ENCODE measurements around the gene PALD1. TPM values are rescaled to one million over a fixed set of nuclear protein-coding genes. Genes with fewer than 3 reads are reported as not detected.

Gene PALD1
- total and polyA plus RNA-seq, 9 of the 15 experiments (the other 6 are each of a cell fraction or from before 2014, with no cell fraction given) = 0.03 to 0.29 (median 0.09) TPM; not detected in 2

DNA sequence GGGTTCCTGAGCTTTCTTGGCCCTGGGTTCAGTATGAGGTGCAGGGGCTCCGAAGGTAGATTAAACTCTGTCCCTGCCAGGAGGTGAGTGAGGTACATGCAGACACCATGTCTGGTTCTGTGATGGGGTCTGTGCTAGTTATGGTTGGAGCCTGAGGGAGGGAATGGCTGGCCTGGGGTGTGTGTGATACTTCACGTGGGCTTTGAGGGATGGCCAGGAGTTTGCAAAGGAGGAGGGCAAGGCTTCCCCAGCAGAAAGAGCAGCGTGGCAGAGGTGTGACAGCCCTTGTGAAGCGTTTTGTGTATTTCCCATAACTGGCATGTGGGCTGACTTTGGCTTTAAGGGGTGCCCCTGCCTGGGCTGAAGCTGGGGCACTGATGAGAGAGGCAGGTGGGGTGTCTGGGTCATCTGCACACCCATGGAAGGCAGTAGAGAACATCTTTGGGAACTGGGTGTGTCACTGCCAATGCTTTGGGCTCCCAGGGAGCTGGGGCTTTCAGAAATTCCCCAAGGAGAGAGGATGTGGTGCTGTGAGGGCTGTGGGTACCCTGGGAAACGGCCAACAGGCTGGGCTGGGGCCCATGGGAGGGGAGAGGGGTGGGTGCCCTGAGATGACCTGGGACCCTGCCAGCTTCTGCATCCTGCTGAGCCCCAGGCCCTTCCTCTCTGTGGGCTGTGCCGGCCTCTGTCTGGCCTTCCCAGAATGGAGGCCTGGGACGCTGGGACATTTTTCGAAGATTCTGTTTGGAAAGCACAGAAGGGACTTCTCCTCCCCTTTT is 4.6 kb downstream of the PALD1 start:
- Histone ChIP-seq H4K20me1 (replicated peaks; ENCODE audit: control insufficient read depth, insufficient read depth, low read length) (peaks cover 21% of the 10 kb centered on the region), H3K9me1 (ENCODE audit: control insufficient read depth, insufficient read depth, low read length) (no peaks in the 10 kb centered on the region), H3K36me3 (ENCODE audit: control insufficient read depth, insufficient read depth, low read length) (no peaks in the 10 kb centered on the region), H3K4me3 (no peak overlapping the region), H3K79me2 (ENCODE audit: control insufficient read depth, insufficient read depth, low read length) (no peaks in the 10 kb centered on the region), H3K9ac (ENCODE audit: insufficient read depth in 1 of 2, low read depth in 2 of 2, low read length in 2 of 2) (no peak overlapping the region), H3K4me2 (ENCODE audit: insufficient read depth, low read length) (no peak overlapping the region), H3K27ac (ENCODE audit: extremely low read depth, low read depth, low read length) (no peak overlapping the region), H3K27me3 (ENCODE audit: control insufficient read depth in 2 of 2, insufficient read depth in 2 of 2, low read length in 2 of 2) (peaks cover 52 to 75% of the 10 kb centered on the region in 2 experiments), H3K9me3 (replicated peaks; ENCODE audit: control insufficient read depth, insufficient read depth, low read depth, low read length) (no peaks in the 10 kb centered on the region), H3K4me1 (replicated peaks in 1 of 2; ENCODE audit: control insufficient read depth in 2 of 2, insufficient read depth in 2 of 2, low read length in 2 of 2) (peaks cover 0 to 11% of the 10 kb centered on the region in 2 experiments; a peak in 2 of 5 replicates), H2AFZ (ENCODE audit: low read depth, low read length) (no peak overlapping the region)
- no peak for ATAC-seq
- intact Hi-C loops (cut with micrococcal nuclease) = no loop called here
- no peak for FAIRE-seq
- ChIA-PET CTCF (ENCODE audit: low intra/inter-chr PET ratio) (no interaction called here), POLR2A (interaction anchor here (0.8 to 1.6 kb wide), 2 partner anchors 11 to 41 kb away, joined by 3 to 5 read pairs; no protein-coding TSS in a partner anchor)
- no TSS peak for BruUV-seq (replicated peaks)
- 0% methylated on average over 8 of the region's 8 CpGs for WGBS (ENCODE audit: insufficient coverage, low coverage, missing lambda C conversion rate)
- in situ Hi-C loops (cut with MboI) = no loop called here
- no peak for TF ChIP-seq FOXK1 (CRISPR knock-in tag; IDR thresholded peaks at IDR 0.05; ENCODE audit: borderline replicate concordance)
- TF ChIP-seq SNRNP70 (optimal IDR thresholded peaks at IDR 0.05; ENCODE audit: low read depth, low read length) = no peak
- TF ChIP-seq, protein P1, sequence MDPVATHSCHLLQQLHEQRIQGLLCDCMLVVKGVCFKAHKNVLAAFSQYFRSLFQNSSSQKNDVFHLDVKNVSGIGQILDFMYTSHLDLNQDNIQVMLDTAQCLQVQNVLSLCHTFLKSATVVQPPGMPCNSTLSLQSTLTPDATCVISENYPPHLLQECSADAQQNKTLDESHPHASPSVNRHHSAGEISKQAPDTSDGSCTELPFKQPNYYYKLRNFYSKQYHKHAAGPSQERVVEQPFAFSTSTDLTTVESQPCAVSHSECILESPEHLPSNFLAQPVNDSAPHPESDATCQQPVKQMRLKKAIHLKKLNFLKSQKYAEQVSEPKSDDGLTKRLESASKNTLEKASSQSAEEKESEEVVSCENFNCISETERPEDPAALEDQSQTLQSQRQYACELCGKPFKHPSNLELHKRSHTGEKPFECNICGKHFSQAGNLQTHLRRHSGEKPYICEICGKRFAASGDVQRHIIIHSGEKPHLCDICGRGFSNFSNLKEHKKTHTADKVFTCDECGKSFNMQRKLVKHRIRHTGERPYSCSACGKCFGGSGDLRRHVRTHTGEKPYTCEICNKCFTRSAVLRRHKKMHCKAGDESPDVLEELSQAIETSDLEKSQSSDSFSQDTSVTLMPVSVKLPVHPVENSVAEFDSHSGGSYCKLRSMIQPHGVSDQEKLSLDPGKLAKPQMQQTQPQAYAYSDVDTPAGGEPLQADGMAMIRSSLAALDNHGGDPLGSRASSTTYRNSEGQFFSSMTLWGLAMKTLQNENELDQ (CRISPR knock-in tag; IDR thresholded peaks at IDR 0.05; ENCODE audit: borderline replicate concordance) = no peak
- no peak for TF ChIP-seq GTF2F1 (IDR thresholded peaks at IDR 0.05; ENCODE audit: low read depth, low read length)
- no peak for TF ChIP-seq NR2C1 (IDR thresholded peaks at IDR 0.05)
- no peak for TF ChIP-seq NR2C1 (tag; IDR thresholded peaks at IDR 0.05)
- TF ChIP-seq ZBTB7A (IDR thresholded peaks at IDR 0.05; ENCODE audit: borderline replicate concordance, control insufficient read depth, low read depth, low read length) = no peak
- no peak for TF ChIP-seq BRD9 (IDR thresholded peaks at IDR 0.05; ENCODE audit: low read depth, partially characterized antibody)
- TF ChIP-seq SRSF7 (optimal IDR thresholded peaks at IDR 0.05; ENCODE audit: low read depth, low read length) = no peak
- TF ChIP-seq ARHGAP35 (IDR thresholded peaks at IDR 0.05; ENCODE audit: partially characterized antibody) = no peak
- TF ChIP-seq, protein P2, sequence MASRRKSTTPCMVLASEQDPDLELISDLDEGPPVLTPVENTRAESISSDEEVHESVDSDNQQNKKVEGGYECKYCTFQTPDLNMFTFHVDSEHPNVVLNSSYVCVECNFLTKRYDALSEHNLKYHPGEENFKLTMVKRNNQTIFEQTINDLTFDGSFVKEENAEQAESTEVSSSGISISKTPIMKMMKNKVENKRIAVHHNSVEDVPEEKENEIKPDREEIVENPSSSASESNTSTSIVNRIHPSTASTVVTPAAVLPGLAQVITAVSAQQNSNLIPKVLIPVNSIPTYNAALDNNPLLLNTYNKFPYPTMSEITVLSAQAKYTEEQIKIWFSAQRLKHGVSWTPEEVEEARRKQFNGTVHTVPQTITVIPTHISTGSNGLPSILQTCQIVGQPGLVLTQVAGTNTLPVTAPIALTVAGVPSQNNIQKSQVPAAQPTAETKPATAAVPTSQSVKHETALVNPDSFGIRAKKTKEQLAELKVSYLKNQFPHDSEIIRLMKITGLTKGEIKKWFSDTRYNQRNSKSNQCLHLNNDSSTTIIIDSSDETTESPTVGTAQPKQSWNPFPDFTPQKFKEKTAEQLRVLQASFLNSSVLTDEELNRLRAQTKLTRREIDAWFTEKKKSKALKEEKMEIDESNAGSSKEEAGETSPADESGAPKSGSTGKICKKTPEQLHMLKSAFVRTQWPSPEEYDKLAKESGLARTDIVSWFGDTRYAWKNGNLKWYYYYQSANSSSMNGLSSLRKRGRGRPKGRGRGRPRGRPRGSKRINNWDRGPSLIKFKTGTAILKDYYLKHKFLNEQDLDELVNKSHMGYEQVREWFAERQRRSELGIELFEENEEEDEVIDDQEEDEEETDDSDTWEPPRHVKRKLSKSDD (conservative IDR thresholded peaks at IDR 0.05; ENCODE audit: low read length) = no peak
- no peak for TF ChIP-seq PTTG1 (tag; IDR thresholded peaks at IDR 0.05; ENCODE audit: low read depth)
- DNase-seq (ENCODE audit: extremely low read depth in 1 of 4, low spot score in 3 of 4) = no peak
